CD4-positive, alpha-beta memory T cell (primary cell): ENCODE results near the gene HES1. TPM values are rescaled to one million over a fixed set of nuclear protein-coding genes. Genes with fewer than 3 reads are reported as not detected.

ENCODE experiments used
- CTCF ChIA-PET: fragments of 350-600 bp; sonication (Branson Sonifier 250); formaldehyde crosslinking; loops from one replicate; lab custom pipeline; 2021; ENCODE audit warnings: inconsistent platforms; ENCODE audit not compliant: partially characterized antibody; lab: Charles Lee
- POLR2A ChIA-PET: fragments of 350-600 bp; sonication (Branson Sonifier 250); formaldehyde crosslinking; loops from one replicate; lab custom pipeline; 2021; ENCODE audit not compliant: partially characterized antibody; lab: Charles Lee
- DNase-seq, 5 donors: peaks; one replicate each; pipeline versions ENCODE4 v3.0.0 to v3.0.0-alpha.2; 2020 to 2022; ENCODE audit warnings: mixed read lengths in 1 of 5
- H3K27ac ChIP-seq: one replicate; pipeline ENCODE4 v1.7.0; 2013; ENCODE audit warnings: low read depth, low read length
- H3K27me3 ChIP-seq: 2 replicates; pipeline ENCODE4 v1.7.0; 2013; ENCODE audit warnings: mild to moderate bottlenecking, low read length, moderate library complexity; ENCODE audit not compliant: insufficient read depth
- H3K36me3 ChIP-seq: 2 replicates; pipeline ENCODE4 v1.7.0; 2013; ENCODE audit warnings: mild to moderate bottlenecking, low read length, moderate library complexity; ENCODE audit not compliant: insufficient read depth
- H3K4me1 ChIP-seq: 2 replicates; pipeline ENCODE4 v1.7.0; 2013; ENCODE audit warnings: mild to moderate bottlenecking, low read length, moderate library complexity; ENCODE audit not compliant: insufficient read depth
- H3K4me3 ChIP-seq, 2 donors: one replicate each; pipeline ENCODE4 v1.7.0; 2013; ENCODE audit warnings: low read length in 2 of 2, mild to moderate bottlenecking in 1 of 2
- H3K9me3 ChIP-seq, 2 donors: one replicate each; pipeline ENCODE4 v1.7.0; 2013; ENCODE audit warnings: low read length in 2 of 2, control low read depth in 1 of 2; ENCODE audit not compliant: control insufficient read depth in 1 of 2
- H3K27ac Mint-ChIP-seq, 7 donors: one replicate each; pipeline ENCODE4 v1.8.0; 2020 to 2021; ENCODE audit warnings: mixed read lengths in 7 of 7, mild to moderate bottlenecking in 6 of 7, inconsistent platforms in 3 of 7, moderate library complexity in 3 of 7
- H3K27me3 Mint-ChIP-seq, 2 donors: one replicate each; pipeline ENCODE4 v1.8.0; 2020 to 2021; ENCODE audit warnings: mixed read lengths in 2 of 2
- H3K36me3 Mint-ChIP-seq, 2 donors: one replicate each; pipeline ENCODE4 v1.8.0; 2020 to 2021; ENCODE audit warnings: mixed read lengths in 2 of 2, inconsistent platforms in 1 of 2, mild to moderate bottlenecking in 1 of 2
- H3K4me1 Mint-ChIP-seq, 4 donors: one replicate each; pipeline ENCODE4 v1.8.0; 2020 to 2021; ENCODE audit warnings: mixed read lengths in 4 of 4, mild to moderate bottlenecking in 1 of 4
- H3K4me3 Mint-ChIP-seq, 8 donors: one replicate each; pipeline ENCODE4 v1.8.0; 2020 to 2021; ENCODE audit warnings: mixed read lengths in 8 of 8, mild to moderate bottlenecking in 7 of 8, moderate library complexity in 6 of 8, inconsistent platforms in 3 of 8
- H3K9me3 Mint-ChIP-seq, 8 donors: one replicate each; pipeline ENCODE4 v1.8.0; 2020 to 2021; ENCODE audit warnings: mixed read lengths in 8 of 8, mild to moderate bottlenecking in 5 of 8, inconsistent platforms in 3 of 8, moderate library complexity in 1 of 8
- intact Hi-C: fragments of 100-400 bp; cut with micrococcal nuclease; formaldehyde crosslinking; loops from one replicate; pipeline ENCODE4 v1.15.1; 2023
- polyA plus RNA-seq, 2 donors: library from polyadenylated mRNA; unstranded; fragments of 300-500 nt; fragmentation: Illumina TruSeq; gene quantifications; one replicate each; pipeline ENCODE4 v1.2.3, GENCODE V29; 2021
- total RNA-seq, 2 experiments: library from RNA; stranded (reverse); gene quantifications; one replicate each; pipeline ENCODE4 v1.2.3, GENCODE V29; 2021

HES1 gene
- total and polyA plus RNA-seq, 4 experiments from 2014 or later = 0.11 to 0.50 TPM; not detected in 2

DNA sequence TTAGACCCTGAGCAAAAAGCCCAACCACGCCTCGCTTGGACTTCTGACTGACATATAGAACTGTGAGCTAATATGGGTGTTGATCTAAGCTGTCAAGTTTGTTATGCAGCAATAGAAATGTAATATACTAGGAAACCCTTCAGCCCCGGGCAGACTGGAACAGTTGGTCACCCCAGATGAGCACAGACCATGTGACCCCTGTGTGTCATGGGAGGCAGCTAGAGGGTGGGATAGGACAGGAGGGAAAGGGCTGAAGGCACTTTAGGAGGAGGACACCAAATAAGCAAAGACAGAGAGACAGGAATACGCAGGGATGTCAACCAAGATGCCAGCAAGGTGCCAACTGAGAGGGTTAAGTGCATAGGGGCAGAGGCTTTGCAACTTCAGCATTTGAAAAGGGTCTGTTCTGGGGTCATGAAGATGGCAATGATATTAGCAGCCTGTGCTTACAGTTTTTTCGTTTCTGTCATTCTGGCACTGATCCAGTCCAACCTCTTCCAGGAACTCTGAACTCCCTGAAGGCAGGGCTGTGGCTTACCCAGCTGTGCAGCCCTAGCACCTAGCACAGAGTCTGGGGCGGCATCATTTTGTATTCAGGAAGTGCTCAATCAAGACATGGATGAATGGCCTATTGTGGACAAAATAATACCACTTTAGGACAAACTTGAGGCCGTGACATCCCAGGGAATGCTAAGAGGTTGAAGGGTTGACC is 51.4 kb downstream of the HES1 start:
- no peak for DNase-seq
- Histone ChIP-seq H3K27ac (no peak overlapping the region), H3K4me3 (no peak overlapping the region), H3K9me3 (no peaks in the 10 kb centered on the region), H3K36me3 (no peaks in the 10 kb centered on the region), H3K27me3 (no peaks in the 10 kb centered on the region), H3K4me1 (no peaks in the 10 kb centered on the region)
- Mint-ChIP-seq H3K27ac (no peak overlapping the region), H3K9me3 (peaks cover 0 to 2% (median 0%) of the 10 kb centered on the region in 8 donors), H3K36me3 (no peaks in the 10 kb centered on the region), H3K4me3 (no peak overlapping the region), H3K4me1 (peaks cover 0 to 2% (median 0%) of the 10 kb centered on the region in 4 donors), H3K27me3 (peaks cover 1 to 3% of the 10 kb centered on the region in 2 donors)
- POLR2A ChIA-PET = no interaction called here
- CTCF ChIA-PET = no interaction called here
- intact Hi-C loops = no loop called here

Other genes with a start within 250 kb of the HES1 start
- not detected for gene CPN2, start 215.2 kb downstream of the HES1 start, total RNA-seq
- gene CPN2, start 215.2 kb downstream of the HES1 start, polyA plus RNA-seq = not detected
- gene LRRC15, start 233.6 kb downstream of the HES1 start, total RNA-seq = not detected
- not detected for gene LRRC15, start 233.6 kb downstream of the HES1 start, polyA plus RNA-seq